Vagina (tissue), 2 donors: ENCODE measurements around the gene LRRN4CL. TPM values are rescaled to one million over a fixed set of nuclear protein-coding genes. Genes with fewer than 3 reads are reported as not detected.

Experiments
- DNase-seq, 2 donors: peaks; one replicate each; pipeline ENCODE4 v3.0.0-alpha.2; 2017; ENCODE audit errors: extremely low spot score in 2 of 2
- H3K27ac ChIP-seq: fragments of 200-600 bp; sonication (generic); one replicate; pipeline ENCODE4 v1.5.1; 2019
- H3K27me3 ChIP-seq: fragments of 200-600 bp; sonication (generic); one replicate; pipeline ENCODE4 v1.5.1; 2019
- H3K36me3 ChIP-seq, 2 donors: fragments of 200-600 bp; sonication (generic); one replicate each; pipeline ENCODE4 v1.5.1; 2017 to 2019
- H3K4me1 ChIP-seq: fragments of 200-600 bp; sonication (generic); one replicate; pipeline ENCODE4 v1.5.1; 2019
- H3K4me3 ChIP-seq, 2 donors: fragments of 200-600 bp; sonication (generic); 1 replicate in 1 of 2; 2 replicates in 1 of 2; pipeline ENCODE4 v1.5.1; 2016 to 2019
- H3K9me3 ChIP-seq: fragments of 200-600 bp; sonication (generic); one replicate; pipeline ENCODE4 v1.5.1; 2019
- POLR2A ChIP-seq, 2 donors: fragments of 450-650 bp; IDR thresholded peaks; one replicate each; pipeline ENCODE4 v1.6.1; 2017; ENCODE audit warnings: antibody characterized with exemption in 2 of 2, mild to moderate bottlenecking in 2 of 2, moderate library complexity in 2 of 2
- POLR2AphosphoS5 ChIP-seq, 2 donors: sonication (generic); formaldehyde crosslinking; IDR thresholded peaks; one replicate each; pipeline ENCODE4 v1.9.0; 2017; ENCODE audit warnings: antibody characterized with exemption in 2 of 2, mild to moderate bottlenecking in 2 of 2, low read depth in 1 of 2; ENCODE audit not compliant: insufficient read depth in 1 of 2
- intact Hi-C: fragments of 100-400 bp; cut with DNase I; formaldehyde crosslinking; loops from one replicate; pipeline ENCODE4 v1.15.1; 2023
- total RNA-seq: library from RNA; depleted of rRNA; stranded (reverse); fragments of >200 nt; gene quantifications from one replicate; pipeline ENCODE4 v1.2.3, GENCODE V29; 2016
- TF ChIP-seq, protein P1 (sequence below), 3 experiments: fragments of 450-650 bp in 2 of 3; fragments of 200-600 bp in 1 of 3; sonication (generic) in 1 of 3; IDR thresholded peaks; one replicate each; pipeline ENCODE4 v1.5.1; 2017 to 2019; ENCODE audit warnings: antibody characterized with exemption in 3 of 3, mild to moderate bottlenecking in 2 of 3, moderate library complexity in 2 of 3

Gene LRRN4CL
- total RNA-seq, 1 donor from 2014 or later, result 45.2 TPM

DNA sequence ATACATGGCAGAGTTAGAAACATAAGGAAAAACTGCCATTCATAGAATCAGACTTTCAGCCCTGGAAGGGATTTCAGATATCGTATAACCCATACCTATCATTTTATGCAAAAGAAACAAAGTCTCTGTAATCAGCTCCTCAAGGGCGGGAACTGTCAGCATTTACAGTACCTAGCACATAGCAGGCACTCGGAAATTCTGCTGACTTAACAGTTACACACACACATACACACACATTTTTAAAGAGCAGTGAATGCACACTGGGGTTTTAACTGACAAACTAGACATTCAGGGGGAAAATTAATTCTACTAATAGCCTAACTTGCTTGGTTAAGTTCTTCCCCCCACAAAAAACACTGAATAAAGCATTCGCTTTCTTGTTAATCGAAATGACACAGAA lies 26.9 kb upstream of the LRRN4CL start:
- TF ChIP-seq POLR2A (IDR thresholded peaks at IDR 0.05) (no peak), POLR2AphosphoS5 (IDR thresholded peaks at IDR 0.05; ENCODE audit: insufficient read depth in 1 of 2, low read depth in 1 of 2) (no peak)
- TF ChIP-seq, protein P1, sequence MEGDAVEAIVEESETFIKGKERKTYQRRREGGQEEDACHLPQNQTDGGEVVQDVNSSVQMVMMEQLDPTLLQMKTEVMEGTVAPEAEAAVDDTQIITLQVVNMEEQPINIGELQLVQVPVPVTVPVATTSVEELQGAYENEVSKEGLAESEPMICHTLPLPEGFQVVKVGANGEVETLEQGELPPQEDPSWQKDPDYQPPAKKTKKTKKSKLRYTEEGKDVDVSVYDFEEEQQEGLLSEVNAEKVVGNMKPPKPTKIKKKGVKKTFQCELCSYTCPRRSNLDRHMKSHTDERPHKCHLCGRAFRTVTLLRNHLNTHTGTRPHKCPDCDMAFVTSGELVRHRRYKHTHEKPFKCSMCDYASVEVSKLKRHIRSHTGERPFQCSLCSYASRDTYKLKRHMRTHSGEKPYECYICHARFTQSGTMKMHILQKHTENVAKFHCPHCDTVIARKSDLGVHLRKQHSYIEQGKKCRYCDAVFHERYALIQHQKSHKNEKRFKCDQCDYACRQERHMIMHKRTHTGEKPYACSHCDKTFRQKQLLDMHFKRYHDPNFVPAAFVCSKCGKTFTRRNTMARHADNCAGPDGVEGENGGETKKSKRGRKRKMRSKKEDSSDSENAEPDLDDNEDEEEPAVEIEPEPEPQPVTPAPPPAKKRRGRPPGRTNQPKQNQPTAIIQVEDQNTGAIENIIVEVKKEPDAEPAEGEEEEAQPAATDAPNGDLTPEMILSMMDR (IDR thresholded peaks at IDR 0.05), result no peak
- intact Hi-C loops, result no loop called here
- peaks cover 0 to 96% of the 10 kb centered on the region in 2 donors for H3K36me3 ChIP-seq
- no peaks in the 10 kb centered on the region for H3K4me1 ChIP-seq
- H3K27ac ChIP-seq, result no peak overlapping the region
- no peak for DNase-seq
- H3K27me3 ChIP-seq, result no peaks in the 10 kb centered on the region
- H3K9me3 ChIP-seq, result no peaks in the 10 kb centered on the region
- no peak overlapping the region for H3K4me3 ChIP-seq

DNA sequence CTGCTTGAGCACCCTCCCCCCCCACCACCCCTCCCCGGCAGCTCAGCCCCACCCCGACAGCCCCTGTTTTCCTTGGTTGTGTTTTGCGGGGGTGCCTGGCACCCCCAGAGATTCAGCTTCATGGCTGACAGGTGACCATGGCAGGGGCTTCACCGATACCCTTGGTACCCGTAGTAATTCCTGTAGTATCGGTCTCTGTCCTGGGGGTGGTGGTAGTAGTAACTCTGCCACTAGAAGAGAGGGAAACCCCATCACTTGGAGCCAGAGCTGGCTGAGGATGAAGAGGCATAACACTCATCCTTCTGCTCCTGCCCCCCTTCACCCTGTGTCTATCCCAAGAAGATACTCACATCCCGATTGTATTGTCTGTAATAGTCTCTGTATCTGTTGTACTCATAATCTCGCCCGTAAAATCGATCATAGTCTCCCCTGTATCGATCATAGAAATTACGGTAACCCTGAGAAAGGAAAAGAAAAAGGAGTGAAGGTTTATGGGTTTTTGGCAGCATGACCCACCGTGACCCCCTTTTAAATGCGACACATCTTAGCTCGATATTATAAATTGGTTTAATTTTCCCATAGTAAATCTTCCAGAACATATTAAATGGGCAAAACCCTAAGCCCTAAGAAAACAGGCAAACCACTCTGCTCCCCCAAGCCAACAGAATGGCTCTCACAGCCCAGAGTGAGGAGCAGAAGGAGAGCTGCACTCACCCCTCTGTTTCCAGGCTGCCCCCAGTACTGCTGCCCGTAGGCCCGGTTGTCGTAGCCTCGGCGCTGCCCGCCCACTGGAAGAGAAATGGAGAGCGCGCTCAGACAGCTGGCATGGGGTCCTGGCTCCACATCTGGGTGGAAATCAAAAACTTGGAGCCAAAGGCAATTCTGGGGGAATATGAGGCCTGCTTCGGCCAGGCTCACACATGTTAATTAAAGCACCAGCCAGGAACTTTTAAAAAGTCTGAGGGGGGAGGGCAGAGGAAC lies 26.1 kb upstream of the LRRN4CL start:
- Histone ChIP-seq H3K4me1 (peaks cover 3% of the 10 kb centered on the region), H3K4me3 (no peak overlapping the region), H3K9me3 (no peaks in the 10 kb centered on the region), H3K36me3 (peaks cover 0 to 93% of the 10 kb centered on the region in 2 donors), H3K27me3 (no peaks in the 10 kb centered on the region), H3K27ac (no peak overlapping the region)
- no peak for TF ChIP-seq POLR2A (IDR thresholded peaks at IDR 0.05)
- TF ChIP-seq, protein P1 (IDR thresholded peaks at IDR 0.05), result no peak
- no peak for TF ChIP-seq POLR2AphosphoS5 (IDR thresholded peaks at IDR 0.05; ENCODE audit: insufficient read depth in 1 of 2, low read depth in 1 of 2)
- intact Hi-C loops, result no loop called here
- no peak for DNase-seq

GRCh38 chr11:62713343-62713742 lies 24.0 kb upstream of the LRRN4CL start:
- H3K27ac ChIP-seq, result no peak overlapping the region
- H3K4me3 ChIP-seq, result no peak overlapping the region
- no peaks in the 10 kb centered on the region for H3K9me3 ChIP-seq
- no peak for DNase-seq
- intact Hi-C loops, result no loop called here
- TF ChIP-seq POLR2AphosphoS5 (IDR thresholded peaks at IDR 0.05; ENCODE audit: insufficient read depth in 1 of 2, low read depth in 1 of 2) (no peak), POLR2A (IDR thresholded peaks at IDR 0.05) (no peak)
- TF ChIP-seq, protein P1 (IDR thresholded peaks at IDR 0.05), result no peak
- H3K36me3 ChIP-seq, result peaks cover 0 to 72% of the 10 kb centered on the region in 2 donors
- H3K27me3 ChIP-seq, result no peaks in the 10 kb centered on the region
- peaks cover 18% of the 10 kb centered on the region for H3K4me1 ChIP-seq

- intact Hi-C loops, result no loop called here
- H3K36me3 ChIP-seq, result peaks cover 0 to 67% of the 10 kb centered on the region in 2 donors
- no peak overlapping the region for H3K27ac ChIP-seq
- no peaks in the 10 kb centered on the region for H3K9me3 ChIP-seq
- no peaks in the 10 kb centered on the region for H3K27me3 ChIP-seq
- TF ChIP-seq POLR2A (IDR thresholded peaks at IDR 0.05), result no peak
- TF ChIP-seq, protein P1 (IDR thresholded peaks at IDR 0.05), result no peak
- no peak for TF ChIP-seq POLR2AphosphoS5 (IDR thresholded peaks at IDR 0.05; ENCODE audit: insufficient read depth in 1 of 2, low read depth in 1 of 2)
- H3K4me3 ChIP-seq, result no peak overlapping the region
- peaks cover 19% of the 10 kb centered on the region for H3K4me1 ChIP-seq
- no peak for DNase-seq
Observed at GRCh38 chr11:62712861-62713260, 23.5 kb upstream of the LRRN4CL start.
